HG03565 (cell line): ENCODE measurements around the gene CTNNA3.
"Not testable (repeated sequence)": the region's sequence is repeated elsewhere in the genome, so short reads cannot be mapped to it uniquely, and the experiment has no call there.

Experiments
- ATAC-seq: cut with Tn5 transposase; IDR thresholded peaks from one replicate; pipeline ENCODE4 v1.9.1; 2021; ENCODE audit warnings: mild to moderate bottlenecking, moderate library complexity; ENCODE audit not compliant: unreplicated experiment

Gene CTNNA3

GRCh38 chr10:67696029-67696428 lies at the start of gene CTNNA3:
TSS of gene CTNNA3 (minus strand) at chr10:67696195.
- peak; percentile 69 for ATAC-seq

GRCh38 chr10:67735430-67735829 lies 39.4 kb upstream of the CTNNA3 start:
- no peak for ATAC-seq

- ATAC-seq = no peak
These were observed 37.5 kb upstream of the CTNNA3 start for GRCh38 chr10:67733511-67733910.

GRCh38 chr10:67725567-67725966 lies 29.6 kb upstream of the CTNNA3 start:
- ATAC-seq = no peak

- no peak for ATAC-seq
These were observed 27.6 kb upstream of the CTNNA3 start for GRCh38 chr10:67723601-67724000.

GRCh38 chr10:67722113-67722512 lies 26.1 kb upstream of the CTNNA3 start:
- ATAC-seq = peak; percentile 84

- ATAC-seq = not testable (repeated sequence)
These were observed 20.5 kb upstream of the CTNNA3 start for GRCh38 chr10:67716455-67716854.

- ATAC-seq = no peak
These were observed 9.9 kb upstream of the CTNNA3 start for GRCh38 chr10:67705921-67706320.

GRCh38 chr10:67699613-67700270 lies 3.7 kb upstream of the CTNNA3 start:
- not testable (repeated sequence) for ATAC-seq

- ATAC-seq = no peak
These were observed 2.2 kb upstream of the CTNNA3 start for GRCh38 chr10:67698164-67698563.

GRCh38 chr10:67697724-67698131 lies 1.7 kb upstream of the CTNNA3 start:
- ATAC-seq = peak; percentile 86

- no peak for ATAC-seq
These were observed 684 bp upstream of the CTNNA3 start for GRCh38 chr10:67696679-67697078.

GRCh38 chr10:67695555-67695954 lies 440 bp downstream of the CTNNA3 start:
- no peak for ATAC-seq

- not testable (repeated sequence) for ATAC-seq
These were observed 4.1 kb downstream of the CTNNA3 start for GRCh38 chr10:67691861-67692260.

GRCh38 chr10:67690540-67690939 lies 5.5 kb downstream of the CTNNA3 start:
- ATAC-seq = not testable (repeated sequence)

- ATAC-seq = not testable (repeated sequence)
These were observed 11.9 kb downstream of the CTNNA3 start for GRCh38 chr10:67684140-67684539.

GRCh38 chr10:67678335-67678974 lies 17.5 kb downstream of the CTNNA3 start:
- no peak for ATAC-seq

GRCh38 chr10:67676208-67676825 lies 19.7 kb downstream of the CTNNA3 start:
- no peak for ATAC-seq

GRCh38 chr10:67670401-67670800 lies 25.6 kb downstream of the CTNNA3 start:
- no peak for ATAC-seq

- no peak for ATAC-seq
These were observed 26.0 kb downstream of the CTNNA3 start for GRCh38 chr10:67669978-67670377.

- no peak for ATAC-seq
These were observed 27.5 kb downstream of the CTNNA3 start for GRCh38 chr10:67668448-67668847.

- ATAC-seq = no peak
These were observed 29.0 kb downstream of the CTNNA3 start for GRCh38 chr10:67667035-67667425.
